Measurements from ENCODE around the gene ABHD16A. TPM values are rescaled to one million over a fixed set of nuclear protein-coding genes. Genes with fewer than 3 reads are reported as not detected.
A peak's percentile ranks its signal among the peaks of the same experiment; 100 is the strongest.

ABHD16A gene
- total and polyA plus RNA-seq, 2 of the 13 experiments (the other 11 are each of a cell fraction or from before 2014, with no cell fraction given), result 43.5 to 45.4 TPM

DNA sequence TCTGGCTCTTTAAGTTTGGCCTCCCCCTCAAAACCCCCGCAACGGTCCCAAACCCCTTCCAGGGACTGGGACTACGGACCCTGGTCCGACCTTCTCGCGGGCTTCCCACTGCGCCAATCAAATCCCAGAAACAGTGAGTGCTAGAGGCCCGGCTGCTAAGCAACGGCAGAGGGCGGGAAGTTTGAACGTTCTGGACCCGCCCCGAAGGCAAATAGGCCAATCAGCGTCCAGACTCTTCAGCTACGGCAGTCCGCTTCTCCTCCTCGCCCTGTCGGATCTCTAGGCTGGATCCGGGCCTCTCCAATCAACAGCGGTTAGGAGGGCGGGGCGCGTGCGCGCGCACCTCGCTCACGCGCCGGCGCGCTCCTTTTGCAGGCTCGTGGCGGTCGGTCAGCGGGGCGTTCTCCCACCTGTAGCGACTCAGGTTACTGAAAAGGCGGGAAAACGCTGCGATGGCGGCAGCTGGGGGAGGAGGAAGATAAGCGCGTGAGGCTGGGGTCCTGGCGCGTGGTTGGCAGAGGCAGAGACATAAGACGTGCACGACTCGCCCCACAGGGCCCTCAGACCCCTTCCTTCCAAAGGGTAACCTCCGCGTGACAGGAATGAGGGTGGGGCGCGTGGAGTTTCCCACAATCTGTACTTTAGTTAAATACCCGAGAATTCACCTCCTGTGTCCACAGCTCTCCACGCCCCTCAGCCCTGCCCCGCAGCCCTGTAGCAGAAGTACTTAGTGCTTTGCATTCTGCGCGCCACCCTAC is 36.7 kb upstream of the ABHD16A start, which contains the start of gene MSH5 (continued):
- TF ChIP-seq, protein P1, sequence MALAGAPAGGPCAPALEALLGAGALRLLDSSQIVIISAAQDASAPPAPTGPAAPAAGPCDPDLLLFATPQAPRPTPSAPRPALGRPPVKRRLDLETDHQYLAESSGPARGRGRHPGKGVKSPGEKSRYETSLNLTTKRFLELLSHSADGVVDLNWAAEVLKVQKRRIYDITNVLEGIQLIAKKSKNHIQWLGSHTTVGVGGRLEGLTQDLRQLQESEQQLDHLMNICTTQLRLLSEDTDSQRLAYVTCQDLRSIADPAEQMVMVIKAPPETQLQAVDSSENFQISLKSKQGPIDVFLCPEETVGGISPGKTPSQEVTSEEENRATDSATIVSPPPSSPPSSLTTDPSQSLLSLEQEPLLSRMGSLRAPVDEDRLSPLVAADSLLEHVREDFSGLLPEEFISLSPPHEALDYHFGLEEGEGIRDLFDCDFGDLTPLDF (CRISPR knock-in tag; IDR thresholded peaks at IDR 0.05), result peak; percentile 100
- no peak; the same call in 1 of the 2 replicates for TF ChIP-seq ATRX (CRISPR knock-in tag; IDR thresholded peaks at IDR 0.05; ENCODE audit: borderline replicate concordance)
- TF ChIP-seq HNF4A (CRISPR knock-in tag; IDR thresholded peaks at IDR 0.05), result peak; percentile 94
- TF ChIP-seq ARNT (IDR thresholded peaks at IDR 0.05), result no peak
- TF ChIP-seq, protein P2, sequence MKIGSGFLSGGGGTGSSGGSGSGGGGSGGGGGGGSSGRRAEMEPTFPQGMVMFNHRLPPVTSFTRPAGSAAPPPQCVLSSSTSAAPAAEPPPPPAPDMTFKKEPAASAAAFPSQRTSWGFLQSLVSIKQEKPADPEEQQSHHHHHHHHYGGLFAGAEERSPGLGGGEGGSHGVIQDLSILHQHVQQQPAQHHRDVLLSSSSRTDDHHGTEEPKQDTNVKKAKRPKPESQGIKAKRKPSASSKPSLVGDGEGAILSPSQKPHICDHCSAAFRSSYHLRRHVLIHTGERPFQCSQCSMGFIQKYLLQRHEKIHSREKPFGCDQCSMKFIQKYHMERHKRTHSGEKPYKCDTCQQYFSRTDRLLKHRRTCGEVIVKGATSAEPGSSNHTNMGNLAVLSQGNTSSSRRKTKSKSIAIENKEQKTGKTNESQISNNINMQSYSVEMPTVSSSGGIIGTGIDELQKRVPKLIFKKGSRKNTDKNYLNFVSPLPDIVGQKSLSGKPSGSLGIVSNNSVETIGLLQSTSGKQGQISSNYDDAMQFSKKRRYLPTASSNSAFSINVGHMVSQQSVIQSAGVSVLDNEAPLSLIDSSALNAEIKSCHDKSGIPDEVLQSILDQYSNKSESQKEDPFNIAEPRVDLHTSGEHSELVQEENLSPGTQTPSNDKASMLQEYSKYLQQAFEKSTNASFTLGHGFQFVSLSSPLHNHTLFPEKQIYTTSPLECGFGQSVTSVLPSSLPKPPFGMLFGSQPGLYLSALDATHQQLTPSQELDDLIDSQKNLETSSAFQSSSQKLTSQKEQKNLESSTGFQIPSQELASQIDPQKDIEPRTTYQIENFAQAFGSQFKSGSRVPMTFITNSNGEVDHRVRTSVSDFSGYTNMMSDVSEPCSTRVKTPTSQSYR (CRISPR knock-in tag; IDR thresholded peaks at IDR 0.05; ENCODE audit: borderline replicate concordance), result peak; percentile 43; the same call in 1 of the 2 replicates
- peak; percentile 98 for TF ChIP-seq ZNF33B (CRISPR knock-in tag; IDR thresholded peaks at IDR 0.05)
- TF ChIP-seq, protein P3, sequence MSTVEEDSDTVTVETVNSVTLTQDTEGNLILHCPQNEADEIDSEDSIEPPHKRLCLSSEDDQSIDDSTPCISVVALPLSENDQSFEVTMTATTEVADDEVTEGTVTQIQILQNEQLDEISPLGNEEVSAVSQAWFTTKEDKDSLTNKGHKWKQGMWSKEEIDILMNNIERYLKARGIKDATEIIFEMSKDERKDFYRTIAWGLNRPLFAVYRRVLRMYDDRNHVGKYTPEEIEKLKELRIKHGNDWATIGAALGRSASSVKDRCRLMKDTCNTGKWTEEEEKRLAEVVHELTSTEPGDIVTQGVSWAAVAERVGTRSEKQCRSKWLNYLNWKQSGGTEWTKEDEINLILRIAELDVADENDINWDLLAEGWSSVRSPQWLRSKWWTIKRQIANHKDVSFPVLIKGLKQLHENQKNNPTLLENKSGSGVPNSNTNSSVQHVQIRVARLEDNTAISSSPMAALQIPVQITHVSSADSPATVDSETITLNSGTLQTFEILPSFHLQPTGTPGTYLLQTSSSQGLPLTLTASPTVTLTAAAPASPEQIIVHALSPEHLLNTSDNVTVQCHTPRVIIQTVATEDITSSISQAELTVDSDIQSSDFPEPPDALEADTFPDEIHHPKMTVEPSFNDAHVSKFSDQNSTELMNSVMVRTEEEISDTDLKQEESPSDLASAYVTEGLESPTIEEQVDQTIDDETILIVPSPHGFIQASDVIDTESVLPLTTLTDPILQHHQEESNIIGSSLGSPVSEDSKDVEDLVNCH (CRISPR knock-in tag; IDR thresholded peaks at IDR 0.05), result peak; percentile 95
- TF ChIP-seq SP4 (CRISPR knock-in tag; IDR thresholded peaks at IDR 0.05), result peak; percentile 98
- TF ChIP-seq, protein P4, sequence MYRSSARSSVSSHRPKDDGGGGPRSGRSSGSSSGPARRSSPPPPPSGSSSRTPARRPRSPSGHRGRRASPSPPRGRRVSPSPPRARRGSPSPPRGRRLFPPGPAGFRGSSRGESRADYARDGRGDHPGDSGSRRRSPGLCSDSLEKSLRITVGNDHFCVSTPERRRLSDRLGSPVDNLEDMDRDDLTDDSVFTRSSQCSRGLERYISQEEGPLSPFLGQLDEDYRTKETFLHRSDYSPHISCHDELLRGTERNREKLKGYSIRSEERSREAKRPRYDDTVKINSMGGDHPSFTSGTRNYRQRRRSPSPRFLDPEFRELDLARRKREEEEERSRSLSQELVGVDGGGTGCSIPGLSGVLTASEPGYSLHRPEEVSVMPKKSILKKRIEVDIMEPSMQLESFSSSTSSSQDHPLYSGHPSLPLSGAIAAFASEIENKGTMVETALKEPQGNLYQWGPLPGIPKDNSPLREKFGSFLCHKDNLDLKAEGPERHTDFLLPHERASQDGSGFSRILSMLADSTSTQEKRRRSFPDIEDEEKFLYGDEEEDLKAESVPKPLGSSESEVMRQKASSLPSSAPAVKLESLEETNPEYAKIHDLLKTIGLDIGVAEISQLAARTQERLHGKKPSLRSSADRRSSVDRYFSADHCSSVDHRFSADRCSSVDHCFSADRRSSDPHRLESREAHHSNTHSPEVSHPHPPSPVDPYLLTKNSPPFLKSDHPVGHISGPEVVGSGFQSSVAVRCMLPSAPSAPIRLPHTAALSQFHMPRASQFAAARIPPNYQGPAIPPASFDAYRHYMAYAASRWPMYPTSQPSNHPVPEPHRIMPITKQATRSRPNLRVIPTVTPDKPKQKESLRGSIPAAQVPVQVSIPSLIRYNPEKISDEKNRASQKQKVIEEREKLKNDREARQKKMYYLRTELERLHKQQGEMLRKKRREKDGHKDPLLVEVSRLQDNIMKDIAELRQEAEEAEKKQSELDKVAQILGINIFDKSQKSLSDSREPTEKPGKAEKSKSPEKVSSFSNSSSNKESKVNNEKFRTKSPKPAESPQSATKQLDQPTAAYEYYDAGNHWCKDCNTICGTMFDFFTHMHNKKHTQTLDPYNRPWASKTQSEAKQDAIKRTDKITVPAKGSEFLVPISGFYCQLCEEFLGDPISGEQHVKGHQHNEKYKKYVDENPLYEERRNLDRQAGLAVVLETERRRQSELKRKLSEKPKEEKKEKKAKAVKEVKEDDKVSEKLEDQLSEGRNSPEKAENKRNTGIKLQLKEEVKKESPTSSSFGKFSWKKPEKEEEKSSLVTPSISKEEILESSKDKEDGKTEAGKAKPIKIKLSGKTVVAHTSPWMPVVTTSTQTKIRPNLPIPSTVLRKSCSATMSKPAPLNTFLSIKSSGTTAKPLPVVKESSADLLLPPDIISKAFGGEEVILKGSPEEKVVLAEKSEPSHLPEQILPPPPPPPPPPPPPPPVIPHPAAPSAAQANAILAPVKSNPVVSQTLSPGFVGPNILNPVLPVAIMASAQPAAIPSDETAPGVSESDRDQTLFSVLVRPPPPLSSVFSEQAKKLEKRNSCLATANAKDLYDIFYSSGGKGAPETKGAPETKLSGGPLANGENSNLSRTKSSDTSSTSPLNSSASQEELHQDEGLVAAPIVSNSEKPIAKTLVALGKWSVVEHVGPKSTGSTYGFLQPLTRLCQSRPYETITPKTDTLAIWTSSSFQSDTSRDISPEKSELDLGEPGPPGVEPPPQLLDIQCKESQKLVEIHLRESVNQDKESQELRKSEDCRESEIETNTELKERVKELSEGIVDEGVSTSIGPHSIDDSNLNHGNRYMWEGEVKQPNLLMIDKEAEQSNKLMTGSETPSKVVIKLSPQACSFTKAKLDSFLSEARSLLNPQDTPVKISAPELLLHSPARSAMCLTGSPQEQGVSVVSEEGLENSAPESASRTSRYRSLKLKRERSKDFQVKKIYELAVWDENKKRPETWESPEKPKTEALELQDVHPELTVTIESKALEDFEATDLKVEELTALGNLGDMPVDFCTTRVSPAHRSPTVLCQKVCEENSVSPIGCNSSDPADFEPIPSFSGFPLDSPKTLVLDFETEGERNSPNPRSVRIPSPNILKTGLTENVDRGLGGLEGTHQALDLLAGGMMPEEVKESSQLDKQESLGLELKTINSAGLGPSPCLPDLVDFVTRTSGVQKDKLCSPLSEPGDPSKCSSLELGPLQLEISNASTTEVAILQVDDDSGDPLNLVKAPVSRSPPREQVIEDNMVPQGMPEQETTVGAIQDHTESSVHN (CRISPR knock-in tag; IDR thresholded peaks at IDR 0.05), result peak; percentile 98
- TF ChIP-seq ZNF207 (IDR thresholded peaks at IDR 0.05; ENCODE audit: borderline replicate concordance), result no peak
- TF ChIP-seq MATR3 (CRISPR knock-in tag; IDR thresholded peaks at IDR 0.05), result no peak
- TF ChIP-seq, protein P5, sequence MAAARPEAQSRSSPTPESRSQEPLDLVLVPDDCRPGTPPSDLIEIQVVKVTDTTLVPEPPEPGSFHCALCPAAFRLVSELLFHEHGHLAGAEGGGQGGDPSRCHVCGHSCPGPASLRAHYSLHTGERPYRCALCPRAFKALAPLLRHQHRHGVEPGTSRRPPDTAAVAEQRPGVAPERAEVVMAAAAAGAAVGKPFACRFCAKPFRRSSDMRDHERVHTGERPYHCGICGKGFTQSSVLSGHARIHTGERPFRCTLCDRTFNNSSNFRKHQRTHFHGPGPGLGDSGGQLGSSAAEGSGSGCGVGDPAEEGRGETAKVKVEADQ (CRISPR knock-in tag; IDR thresholded peaks at IDR 0.05; ENCODE audit: borderline replicate concordance), result peak; percentile 98
- TF ChIP-seq ZC3H13 (CRISPR knock-in tag; IDR thresholded peaks at IDR 0.05), result peak; percentile 97
